ENCODE results near the gene ZNF346.

GRCh38 chr5:177008716-177009115, 13.8 kb upstream of the ZNF346 start:
- no peak for TF ChIP-seq YY1 (IDR thresholded peaks at IDR 0.05; ENCODE audit: low read depth)
- TF ChIP-seq, protein P1, sequence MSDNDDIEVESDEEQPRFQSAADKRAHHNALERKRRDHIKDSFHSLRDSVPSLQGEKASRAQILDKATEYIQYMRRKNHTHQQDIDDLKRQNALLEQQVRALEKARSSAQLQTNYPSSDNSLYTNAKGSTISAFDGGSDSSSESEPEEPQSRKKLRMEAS (IDR thresholded peaks at IDR 0.05) = no peak
- no peak for TF ChIP-seq CEBPB (IDR thresholded peaks at IDR 0.05)
- TF ChIP-seq RAD21 (IDR thresholded peaks at IDR 0.05; ENCODE audit: low read depth) = no peak
